SJSA1 (cell line): ENCODE results near the gene COL13A1. TPM values are rescaled to one million over a fixed set of nuclear protein-coding genes. Genes with fewer than 3 reads are reported as not detected.

Experiments
- DNase-seq, 2 experiments: peaks; one replicate each; pipeline ENCODE4 v3.0.0-alpha.2; 2015 to 2020; ENCODE audit warnings: low spot score in 2 of 2, low read depth in 1 of 2
- H3K27ac ChIP-seq: fragments of 250-450 bp; sonication (Bioruptor Pico); 2 replicates; pipeline ENCODE4 v1.5.1; 2020; ENCODE audit warnings: mild to moderate bottlenecking, moderate library complexity
- H3K27me3 ChIP-seq: fragments of 250-450 bp; sonication (Bioruptor Pico); replicated peaks from 2 replicates; pipeline ENCODE4 v1.5.1; 2020; ENCODE audit warnings: mild to moderate bottlenecking, moderate library complexity
- H3K36me3 ChIP-seq: fragments of 250-450 bp; sonication (Bioruptor Pico); 2 replicates; pipeline ENCODE4 v1.5.1; 2020; ENCODE audit warnings: mild to moderate bottlenecking
- H3K4me1 ChIP-seq: fragments of 250-450 bp; sonication (Bioruptor Pico); replicated peaks from 2 replicates; pipeline ENCODE4 v1.6.1; 2021; ENCODE audit warnings: mild to moderate bottlenecking
- H3K4me3 ChIP-seq: fragments of 250-450 bp; sonication (Bioruptor Pico); 2 replicates; pipeline ENCODE4 v1.5.1; 2020; ENCODE audit warnings: mild to moderate bottlenecking
- H3K9me3 ChIP-seq: fragments of 250-450 bp; sonication (Bioruptor Pico); replicated peaks from 2 replicates; pipeline ENCODE4 v1.5.1; 2020; ENCODE audit warnings: mild to moderate bottlenecking
- total RNA-seq: library from RNA; depleted of rRNA; stranded (reverse); fragments of >200 nt; shearing (Covaris generic); gene quantifications from 2 replicates; pipeline ENCODE4 v1.2.3, GENCODE V29; 2014

The COL13A1 gene
- total RNA-seq, 1 experiment from 2014 or later: 74.8 TPM

DNA sequence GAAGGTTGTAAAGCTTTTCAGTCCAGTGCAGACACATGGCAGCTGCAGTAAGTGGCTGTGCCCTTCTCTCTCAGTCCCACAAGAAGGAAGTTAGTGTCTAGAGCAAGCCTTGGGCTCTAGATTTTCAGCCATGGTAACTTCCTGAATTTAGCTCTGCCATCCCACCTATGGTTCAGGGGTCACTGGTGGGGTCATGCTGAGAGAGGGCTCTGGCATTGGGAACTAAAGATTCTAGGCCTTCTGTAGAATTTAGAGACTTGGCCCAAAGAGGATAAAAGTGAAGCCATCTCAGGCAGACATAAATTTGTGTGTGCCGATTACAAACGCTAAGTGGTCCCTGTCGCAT is 113.5 kb downstream of the COL13A1 start:
- no peaks in the 10 kb centered on the region for H3K4me1 ChIP-seq
- DNase-seq: no peak
- no peak overlapping the region for H3K4me3 ChIP-seq
- H3K9me3 ChIP-seq: no peaks in the 10 kb centered on the region
- no peak overlapping the region for H3K27ac ChIP-seq
- H3K27me3 ChIP-seq: no peaks in the 10 kb centered on the region
- peaks cover 9% of the 10 kb centered on the region for H3K36me3 ChIP-seq

DNA sequence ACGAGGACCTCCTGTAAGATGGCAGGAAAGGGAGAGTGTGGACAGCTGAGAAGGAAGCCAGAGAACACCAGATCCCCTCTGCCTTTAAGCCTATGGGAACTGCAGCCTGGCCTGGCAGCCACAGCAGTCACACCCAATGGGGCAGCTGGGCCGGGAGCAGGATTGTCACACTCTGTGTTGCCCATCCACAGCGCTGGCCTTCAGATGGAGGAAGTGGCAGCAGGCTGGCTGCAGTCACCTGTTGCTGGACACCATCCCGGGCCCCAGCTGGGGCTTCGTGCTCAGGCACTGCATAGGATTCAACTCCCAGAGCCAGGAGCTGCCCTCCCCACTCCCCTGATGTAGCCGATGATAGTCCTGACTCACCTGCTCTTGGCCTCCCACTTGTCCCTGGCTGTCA is 114.4 kb downstream of the COL13A1 start:
- Histone ChIP-seq H3K4me1 (no peaks in the 10 kb centered on the region), H3K36me3 (peaks cover 9% of the 10 kb centered on the region), H3K4me3 (no peak overlapping the region), H3K27me3 (no peaks in the 10 kb centered on the region), H3K27ac (no peak overlapping the region), H3K9me3 (no peaks in the 10 kb centered on the region)
- DNase-seq: no peak

DNA sequence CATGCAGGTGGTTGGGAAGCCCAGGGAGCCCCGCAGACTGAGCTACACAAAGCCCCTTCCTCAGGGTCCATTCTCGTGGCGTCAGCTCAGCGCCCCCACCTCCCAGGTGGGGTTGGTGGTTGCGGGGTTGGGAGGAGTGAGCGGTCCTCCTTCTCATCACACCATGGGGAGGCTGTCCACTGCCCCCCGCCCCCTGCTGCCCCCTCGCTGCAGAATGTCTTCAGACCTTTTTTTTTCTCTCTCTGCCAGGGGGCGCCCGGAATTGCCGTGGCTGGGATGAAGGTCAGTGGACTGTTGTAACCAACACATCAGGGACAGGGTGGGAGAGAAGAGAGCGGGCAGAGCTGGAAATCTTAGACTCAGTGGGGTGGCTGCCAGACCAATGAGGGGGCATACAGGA is 116.3 kb downstream of the COL13A1 start:
- no peak overlapping the region for H3K27ac ChIP-seq
- no peaks in the 10 kb centered on the region for H3K9me3 ChIP-seq
- H3K4me3 ChIP-seq: no peak overlapping the region
- no peaks in the 10 kb centered on the region for H3K4me1 ChIP-seq
- H3K27me3 ChIP-seq: no peaks in the 10 kb centered on the region
- DNase-seq: no peak
- peaks cover 15% of the 10 kb centered on the region for H3K36me3 ChIP-seq

DNA sequence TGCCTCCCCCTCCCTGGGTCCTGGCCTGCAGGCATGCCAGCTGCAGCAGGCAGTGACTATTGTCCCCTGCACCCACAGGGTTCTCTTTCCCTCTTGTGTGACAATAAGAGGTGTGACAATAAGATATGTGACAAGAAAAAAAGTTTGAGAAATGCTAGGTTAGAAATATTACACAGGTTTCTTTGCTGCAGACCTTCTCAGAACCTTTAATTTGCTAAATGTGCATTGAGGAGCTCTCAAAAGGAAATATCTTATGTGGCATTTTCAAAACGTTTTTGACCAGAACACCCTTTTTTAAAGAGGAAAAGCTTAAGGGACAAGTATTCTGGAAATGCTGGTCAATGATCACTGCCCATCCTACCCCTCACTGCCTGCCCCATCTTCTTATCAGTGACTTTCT is 117.5 kb downstream of the COL13A1 start:
- no peak for DNase-seq
- H3K27me3 ChIP-seq: no peaks in the 10 kb centered on the region
- no peaks in the 10 kb centered on the region for H3K4me1 ChIP-seq
- peaks cover 15% of the 10 kb centered on the region for H3K36me3 ChIP-seq
- no peak overlapping the region for H3K4me3 ChIP-seq
- no peaks in the 10 kb centered on the region for H3K9me3 ChIP-seq
- no peak overlapping the region for H3K27ac ChIP-seq

DNA sequence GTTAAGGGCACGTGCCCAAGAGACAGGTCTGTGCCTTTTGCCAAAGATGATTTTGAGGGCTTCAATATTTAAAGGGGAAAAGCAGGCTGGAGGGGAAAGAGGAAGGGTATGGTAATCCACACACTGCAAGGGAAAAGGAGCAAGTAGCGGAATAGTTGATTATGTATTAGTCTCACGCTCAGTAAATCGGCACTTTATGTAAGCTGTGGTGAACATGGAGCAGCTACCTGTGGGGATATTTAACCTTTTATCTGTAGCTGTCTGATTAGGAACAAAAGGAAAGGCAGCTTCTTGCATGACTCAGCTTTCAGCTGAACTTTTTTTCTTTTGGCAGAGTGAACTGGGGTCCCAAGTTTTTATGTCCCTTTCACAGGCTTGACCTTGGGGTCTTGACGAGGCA is 123.4 kb downstream of the COL13A1 start:
- Histone ChIP-seq H3K36me3 (peaks cover 17% of the 10 kb centered on the region), H3K27me3 (no peaks in the 10 kb centered on the region), H3K27ac (no peak overlapping the region), H3K4me3 (no peak overlapping the region), H3K4me1 (no peaks in the 10 kb centered on the region), H3K9me3 (no peaks in the 10 kb centered on the region)
- DNase-seq: no peak

DNA sequence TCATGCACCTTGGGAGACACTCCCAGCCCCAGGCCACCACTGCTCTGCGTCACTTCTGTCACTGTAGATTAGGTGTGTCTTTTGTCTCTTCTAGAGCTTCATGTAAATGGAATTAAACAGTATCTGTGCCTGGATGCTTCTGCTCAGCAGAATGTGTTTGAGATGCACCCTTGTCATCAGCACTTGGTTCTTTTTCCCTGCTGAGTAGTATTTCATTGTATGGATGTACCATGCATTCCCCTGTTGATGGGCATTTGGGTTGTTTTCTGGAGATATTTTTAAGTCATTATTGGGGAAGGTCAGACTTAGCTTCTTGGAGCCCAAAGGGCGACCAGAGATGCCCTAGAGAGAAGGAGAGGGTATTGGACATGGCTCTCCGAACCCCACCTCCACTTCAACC is 126.6 kb downstream of the COL13A1 start:
- Histone ChIP-seq H3K27me3 (no peaks in the 10 kb centered on the region), H3K9me3 (no peaks in the 10 kb centered on the region), H3K4me1 (no peaks in the 10 kb centered on the region), H3K4me3 (no peak overlapping the region), H3K36me3 (peaks cover 21% of the 10 kb centered on the region), H3K27ac (no peak overlapping the region)
- no peak for DNase-seq

DNA sequence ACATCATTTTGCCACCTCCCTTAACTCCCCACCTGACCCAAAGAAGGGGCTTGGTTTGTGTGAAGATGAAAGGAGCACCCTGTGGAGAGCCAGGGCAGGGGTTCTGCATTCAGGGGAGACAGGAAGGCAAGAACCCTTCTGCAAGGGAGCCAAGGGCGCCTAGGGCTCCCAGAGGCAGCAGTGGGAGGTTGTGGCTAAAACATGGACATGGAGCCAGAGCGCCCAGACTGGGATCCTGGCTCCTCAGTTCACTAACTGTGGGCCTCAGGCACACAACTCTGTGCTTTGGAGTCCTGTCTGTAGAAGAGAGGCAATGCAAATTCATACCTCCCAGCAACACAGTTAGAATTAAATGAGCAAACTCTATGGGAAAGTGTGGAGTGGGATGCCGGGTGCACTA is 127.9 kb downstream of the COL13A1 start:
- H3K9me3 ChIP-seq: no peaks in the 10 kb centered on the region
- DNase-seq: no peak
- peaks cover 24% of the 10 kb centered on the region for H3K36me3 ChIP-seq
- no peak overlapping the region for H3K27ac ChIP-seq
- H3K4me3 ChIP-seq: no peak overlapping the region
- no peaks in the 10 kb centered on the region for H3K4me1 ChIP-seq
- H3K27me3 ChIP-seq: no peaks in the 10 kb centered on the region

DNA sequence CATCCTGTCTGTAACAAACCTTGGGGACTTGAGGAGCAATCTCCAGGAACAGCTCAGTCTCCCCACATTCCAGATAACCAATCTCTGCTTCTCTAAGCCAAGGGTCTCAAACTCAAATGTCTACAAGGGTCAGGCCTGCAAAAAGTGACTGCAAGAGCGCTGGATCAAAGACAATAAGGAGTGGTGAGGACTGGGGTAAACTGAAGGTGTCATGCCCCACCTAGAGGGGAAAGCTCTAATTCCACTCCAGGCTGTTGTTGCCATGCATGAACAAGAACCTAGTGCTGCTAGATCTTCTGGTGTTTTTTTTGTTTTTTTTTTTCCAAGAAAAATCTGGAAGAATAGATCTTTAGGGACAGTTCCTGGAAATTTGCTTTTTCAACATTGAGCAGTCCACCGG is 133.1 kb downstream of the COL13A1 start:
- H3K9me3 ChIP-seq: no peaks in the 10 kb centered on the region
- no peak for DNase-seq
- no peak overlapping the region for H3K27ac ChIP-seq

DNA sequence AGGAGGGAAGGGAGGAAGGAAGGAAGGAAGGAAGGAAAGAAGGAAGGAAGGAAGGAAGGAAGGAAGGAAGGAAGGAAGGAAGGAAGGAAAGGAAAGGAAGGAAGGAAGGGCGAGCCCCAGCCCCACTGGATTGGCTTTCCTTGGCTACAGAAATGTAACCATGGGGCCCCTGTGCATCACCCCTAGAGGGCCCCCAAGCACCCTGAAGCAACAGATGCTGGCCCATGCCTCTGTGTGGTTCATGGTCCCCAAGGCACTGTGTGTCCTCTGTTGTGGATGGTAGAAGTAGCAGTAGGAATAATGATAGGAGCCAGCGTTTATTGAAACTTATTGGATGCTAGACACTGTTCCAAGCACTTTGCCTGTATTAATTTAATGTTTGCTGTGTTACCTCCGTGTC is 134.4 kb downstream of the COL13A1 start:
- Histone ChIP-seq H3K9me3 (no peaks in the 10 kb centered on the region), H3K27me3 (no peaks in the 10 kb centered on the region), H3K4me3 (no peak overlapping the region), H3K27ac (no peak overlapping the region), H3K36me3 (peaks cover 25% of the 10 kb centered on the region), H3K4me1 (no peaks in the 10 kb centered on the region)
- DNase-seq: no peak

More for the DNA sequence above, 133.1 kb downstream of the COL13A1 start:
- Histone ChIP-seq H3K4me3 (no peak overlapping the region), H3K4me1 (no peaks in the 10 kb centered on the region), H3K36me3 (peaks cover 32% of the 10 kb centered on the region), H3K27me3 (no peaks in the 10 kb centered on the region)

DNA sequence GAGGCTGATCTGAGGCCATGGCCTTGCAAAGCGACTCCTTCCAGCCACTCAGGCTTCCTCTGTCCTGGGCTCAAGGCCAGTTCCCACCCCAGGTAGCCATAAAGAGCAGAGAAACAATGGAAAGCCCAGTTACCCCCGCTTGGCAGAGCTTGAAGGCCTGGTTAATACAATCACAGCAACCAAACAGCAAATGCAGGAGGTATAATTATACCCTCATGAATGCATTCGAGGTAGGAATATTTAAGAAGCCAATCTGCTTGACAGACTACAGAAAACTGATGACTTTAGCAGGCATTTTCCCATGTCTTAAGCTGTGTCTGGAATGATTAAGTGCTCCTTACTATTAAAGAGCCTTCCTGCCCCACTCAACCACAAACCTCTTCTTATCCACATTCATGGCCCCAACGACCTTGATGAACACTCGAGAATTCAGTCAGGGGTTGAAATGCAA is 136.9 kb downstream of the COL13A1 start:
- Histone ChIP-seq H3K9me3 (no peaks in the 10 kb centered on the region), H3K27me3 (no peaks in the 10 kb centered on the region), H3K36me3 (peaks cover 32% of the 10 kb centered on the region), H3K27ac (no peak overlapping the region), H3K4me3 (no peak overlapping the region), H3K4me1 (no peaks in the 10 kb centered on the region)
- DNase-seq: no peak

DNA sequence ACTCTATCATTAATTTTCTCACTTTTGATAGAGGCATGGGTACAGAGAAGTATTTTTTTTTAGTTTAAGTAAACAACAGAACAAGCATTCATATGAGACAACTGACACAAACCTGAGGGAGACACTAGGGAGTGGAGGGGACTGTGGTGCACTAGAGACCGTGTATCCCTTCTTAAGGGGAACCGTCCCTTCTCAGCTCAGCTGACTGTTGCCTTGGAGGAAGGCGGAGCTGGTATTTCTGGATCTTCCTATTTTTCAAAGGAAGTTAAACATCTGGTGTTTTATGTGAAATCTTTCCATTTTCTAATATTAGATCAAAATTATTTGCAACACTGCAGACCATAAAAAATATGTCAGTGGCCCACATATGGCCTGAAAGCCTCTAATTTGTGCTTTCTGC is 137.4 kb downstream of the COL13A1 start:
- no peak overlapping the region for H3K27ac ChIP-seq
- H3K36me3 ChIP-seq: peaks cover 37% of the 10 kb centered on the region
- DNase-seq: no peak
- H3K9me3 ChIP-seq: no peaks in the 10 kb centered on the region
- H3K4me3 ChIP-seq: no peak overlapping the region
- no peaks in the 10 kb centered on the region for H3K27me3 ChIP-seq
- no peaks in the 10 kb centered on the region for H3K4me1 ChIP-seq

DNA sequence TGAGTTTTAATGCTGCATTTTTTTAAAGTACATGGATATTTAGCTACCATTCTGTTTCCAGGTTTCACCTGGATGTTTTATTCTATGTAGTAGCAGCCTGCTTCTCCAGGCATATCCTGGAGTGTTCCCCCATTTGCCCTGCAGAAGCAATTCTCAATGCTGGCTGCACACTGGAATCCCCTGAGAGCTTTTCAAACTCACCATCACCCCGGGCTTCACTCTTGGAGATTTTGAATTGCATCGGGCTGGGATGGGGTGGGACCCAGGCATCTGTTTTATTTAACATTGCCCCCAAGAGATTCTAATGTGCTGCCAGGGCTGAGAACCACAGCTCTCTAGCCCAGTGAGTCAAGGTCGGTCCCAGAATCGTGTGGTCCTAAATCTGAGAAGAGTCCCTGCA is 137.8 kb downstream of the COL13A1 start:
- Histone ChIP-seq H3K36me3 (peaks cover 38% of the 10 kb centered on the region), H3K27me3 (no peaks in the 10 kb centered on the region), H3K27ac (no peak overlapping the region), H3K4me3 (no peak overlapping the region), H3K9me3 (no peaks in the 10 kb centered on the region), H3K4me1 (no peaks in the 10 kb centered on the region)
- DNase-seq: no peak

DNA sequence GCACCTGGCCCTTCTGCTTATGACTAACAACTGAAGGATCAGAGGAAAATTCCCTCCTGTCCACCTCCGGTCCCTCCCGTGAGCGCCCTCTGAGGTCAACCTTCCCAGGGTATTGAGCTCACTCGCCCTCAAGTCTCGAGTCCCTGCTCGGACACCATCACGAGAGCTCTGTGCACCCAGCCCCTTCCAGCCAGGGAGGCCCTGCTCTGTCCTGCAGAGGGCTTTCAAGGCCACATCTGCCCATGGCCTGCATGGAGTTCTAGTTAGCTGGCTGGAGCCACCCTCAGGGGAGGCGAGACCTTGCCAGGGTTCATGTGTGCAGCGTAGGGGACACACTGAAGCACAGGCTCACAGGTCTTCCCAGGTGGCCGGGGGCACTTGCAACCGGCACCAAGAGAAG is 140.0 kb downstream of the COL13A1 start:
- Histone ChIP-seq H3K27me3 (no peaks in the 10 kb centered on the region), H3K4me3 (no peak overlapping the region), H3K9me3 (no peaks in the 10 kb centered on the region), H3K27ac (no peak overlapping the region), H3K4me1 (no peaks in the 10 kb centered on the region), H3K36me3 (peaks cover 39% of the 10 kb centered on the region)
- no peak for DNase-seq

DNA sequence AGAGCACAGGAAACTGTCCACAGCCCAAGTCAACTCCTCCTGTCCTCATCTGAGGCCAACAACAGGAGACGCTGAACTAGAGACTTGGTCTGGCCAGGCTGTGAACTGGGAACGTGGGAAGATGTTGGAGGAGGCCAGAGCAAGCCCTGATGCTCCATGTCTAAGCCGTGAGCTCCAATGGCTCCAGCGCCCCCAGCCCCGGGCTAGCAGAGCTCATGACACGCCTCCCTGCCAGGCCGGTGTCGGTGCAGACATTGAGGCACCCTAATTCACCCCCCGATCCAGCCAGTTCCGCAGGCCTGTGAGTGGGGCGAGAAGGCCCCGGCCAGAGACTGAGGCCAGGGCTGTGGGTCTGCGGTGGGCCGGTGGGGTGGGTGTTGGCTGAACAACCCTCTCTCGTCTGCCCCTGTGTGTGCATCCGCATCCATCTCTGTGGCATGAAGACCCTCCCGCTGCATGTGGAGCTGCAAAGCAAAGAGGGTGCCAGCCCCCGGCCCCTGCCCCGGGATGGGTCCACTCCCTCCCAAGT is 141.7 kb downstream of the COL13A1 start:
- Histone ChIP-seq H3K9me3 (no peaks in the 10 kb centered on the region), H3K4me3 (no peak overlapping the region), H3K36me3 (peaks cover 51% of the 10 kb centered on the region), H3K27me3 (no peaks in the 10 kb centered on the region), H3K4me1 (no peaks in the 10 kb centered on the region), H3K27ac (no peak overlapping the region)
- DNase-seq: no peak

DNA sequence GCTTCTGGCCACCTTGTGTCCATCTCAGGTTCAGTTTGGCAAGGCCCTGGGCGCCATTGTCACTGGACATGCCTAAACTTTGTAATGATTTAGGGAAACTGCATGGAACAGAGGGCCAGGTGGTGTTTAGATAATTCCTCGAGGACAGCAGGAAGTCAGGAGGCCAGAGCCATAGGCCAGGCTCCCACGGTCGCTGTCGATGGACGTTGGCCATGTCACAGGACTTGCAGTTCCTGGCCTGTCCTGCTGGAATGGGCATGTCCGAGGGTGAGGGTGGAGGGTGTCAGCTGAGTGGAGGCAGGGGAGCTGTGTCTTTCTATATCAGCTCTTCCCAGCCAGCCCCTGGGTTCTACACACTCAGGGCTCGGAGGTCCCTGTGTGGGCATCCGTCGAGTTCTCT is 143.1 kb downstream of the COL13A1 start:
- Histone ChIP-seq H3K9me3 (no peaks in the 10 kb centered on the region), H3K36me3 (peaks cover 50% of the 10 kb centered on the region), H3K27me3 (no peaks in the 10 kb centered on the region), H3K4me1 (no peaks in the 10 kb centered on the region), H3K27ac (no peak overlapping the region), H3K4me3 (no peak overlapping the region)
- no peak for DNase-seq
